Adipocyte (in vitro differentiated cells): Measurements from ENCODE around the gene NUDT3.
A peak's percentile ranks its signal among the peaks of the same experiment; 100 is the strongest.

Source experiments
- DNase-seq: peaks from one replicate; pipeline ENCODE4 v3.0.0-alpha.2; 2015; ENCODE audit warnings: low read depth
- H3K27me3 ChIP-seq: replicated peaks from 2 replicates; pipeline ENCODE4 v1.7.0; 2013; ENCODE audit warnings: mild to moderate bottlenecking, low read length, moderate library complexity; ENCODE audit not compliant: control insufficient read depth, insufficient read depth
- H3K36me3 ChIP-seq: 2 replicates; pipeline ENCODE4 v1.7.0; 2013; ENCODE audit warnings: low read length, mild to moderate bottlenecking, moderate library complexity; ENCODE audit not compliant: control insufficient read depth, insufficient read depth, severe bottlenecking
- H3K4me1 ChIP-seq: 2 replicates; pipeline ENCODE4 v1.7.0; 2013; ENCODE audit warnings: mild to moderate bottlenecking, low read length, moderate library complexity; ENCODE audit not compliant: control insufficient read depth, insufficient read depth
- H3K4me3 ChIP-seq: 2 replicates; pipeline ENCODE4 v1.7.0; 2013; ENCODE audit warnings: mild to moderate bottlenecking, low read length, moderate library complexity
- H3K9ac ChIP-seq: 2 replicates; pipeline ENCODE4 v1.7.0; 2013; ENCODE audit warnings: mild to moderate bottlenecking, low read length, moderate library complexity
- H3K9me3 ChIP-seq: 2 replicates; pipeline ENCODE4 v1.7.0; 2013; ENCODE audit warnings: mild to moderate bottlenecking, low read length, moderate library complexity; ENCODE audit not compliant: control insufficient read depth

NUDT3 gene

GRCh38 chr6:34392497-34393190, at the start of gene NUDT3:
Gene NUDT3, minus strand, starts transcription at chr6:34392669. Its CDS starts 307 bp downstream, at chr6:34392362.
- peak within 1 kb of the TSS; percentile 85 for H3K4me3 ChIP-seq
- H3K36me3 ChIP-seq, result no peaks in the 10 kb centered on the region
- peak; percentile 98 for DNase-seq
- H3K4me1 ChIP-seq, result peaks cover 11% of the 10 kb centered on the region
- peak within 1 kb of the TSS; percentile 93 for H3K9ac ChIP-seq
- H3K27me3 ChIP-seq, result no peaks in the 10 kb centered on the region
- peaks cover 3% of the 10 kb centered on the region for H3K9me3 ChIP-seq

GRCh38 chr6:34441526-34441925, 49.1 kb upstream of the NUDT3 start:
- Histone ChIP-seq H3K9ac (no peak overlapping the region), H3K36me3 (no peaks in the 10 kb centered on the region), H3K4me3 (no peak overlapping the region), H3K9me3 (no peaks in the 10 kb centered on the region), H3K4me1 (no peaks in the 10 kb centered on the region), H3K27me3 (peaks cover 3% of the 10 kb centered on the region)
- DNase-seq, result no peak

- Histone ChIP-seq H3K36me3 (no peaks in the 10 kb centered on the region), H3K27me3 (no peaks in the 10 kb centered on the region), H3K4me1 (no peaks in the 10 kb centered on the region), H3K9ac (no peak overlapping the region), H3K9me3 (no peaks in the 10 kb centered on the region), H3K4me3 (no peak overlapping the region)
- DNase-seq, result no peak
These were observed 47.0 kb upstream of the NUDT3 start for GRCh38 chr6:34439442-34439841.

GRCh38 chr6:34438705-34439104, 46.2 kb upstream of the NUDT3 start:
- Histone ChIP-seq H3K36me3 (no peaks in the 10 kb centered on the region), H3K4me3 (no peak overlapping the region), H3K9ac (no peak overlapping the region), H3K4me1 (no peaks in the 10 kb centered on the region), H3K27me3 (no peaks in the 10 kb centered on the region), H3K9me3 (no peaks in the 10 kb centered on the region)
- DNase-seq, result no peak

GRCh38 chr6:34437644-34437970, 45.1 kb upstream of the NUDT3 start:
- no peaks in the 10 kb centered on the region for H3K9me3 ChIP-seq

GRCh38 chr6:34436803-34437643, 44.6 kb upstream of the NUDT3 start:
- Histone ChIP-seq H3K9ac (no peak overlapping the region), H3K27me3 (peaks cover 6% of the 10 kb centered on the region), H3K36me3 (no peaks in the 10 kb centered on the region), H3K4me3 (no peak overlapping the region), H3K4me1 (no peaks in the 10 kb centered on the region), H3K9me3 (no peaks in the 10 kb centered on the region)
- no peak for DNase-seq

More at GRCh38 chr6:34437644-34437970, 45.1 kb upstream of the NUDT3 start:
- H3K4me3 ChIP-seq, result no peak overlapping the region
- H3K27me3 ChIP-seq, result peaks cover 2% of the 10 kb centered on the region
- DNase-seq, result no peak
- H3K36me3 ChIP-seq, result no peaks in the 10 kb centered on the region
- H3K9ac ChIP-seq, result no peak overlapping the region
- H3K4me1 ChIP-seq, result no peaks in the 10 kb centered on the region

GRCh38 chr6:34435916-34436315, 43.4 kb upstream of the NUDT3 start:
- Histone ChIP-seq H3K9ac (no peak overlapping the region), H3K4me1 (no peaks in the 10 kb centered on the region), H3K27me3 (peaks cover 10% of the 10 kb centered on the region), H3K9me3 (peaks cover 7% of the 10 kb centered on the region), H3K36me3 (no peaks in the 10 kb centered on the region), H3K4me3 (no peak overlapping the region)
- no peak for DNase-seq

- peak; percentile 98 for DNase-seq
- H3K36me3 ChIP-seq, result peaks cover 39% of the 10 kb centered on the region
- H3K27me3 ChIP-seq, result no peaks in the 10 kb centered on the region
- peak within 1 kb of the TSS; percentile 86 for H3K4me3 ChIP-seq
- H3K9ac ChIP-seq, result peak within 1 kb of the TSS; percentile 93
- peaks cover under 1% of the 10 kb centered on the region for H3K9me3 ChIP-seq
- H3K4me1 ChIP-seq, result peaks cover 19% of the 10 kb centered on the region
These were observed 33.3 kb upstream of the NUDT3 start, which contains the start of gene RPS10 for GRCh38 chr6:34425498-34426410. Gene RPS10, minus strand, starts transcription at chr6:34426069. Its CDS starts 848 bp downstream, at chr6:34425221.

- Histone ChIP-seq H3K27me3 (no peaks in the 10 kb centered on the region), H3K9me3 (no peaks in the 10 kb centered on the region), H3K4me3 (peak overlapping the region; percentile 86), H3K4me1 (peaks cover 19% of the 10 kb centered on the region), H3K9ac (peak overlapping the region; percentile 93), H3K36me3 (peaks cover 45% of the 10 kb centered on the region)
- no peak for DNase-seq
These were observed 32.6 kb upstream of the NUDT3 start for GRCh38 chr6:34425132-34425497.

GRCh38 chr6:34424200-34425131, 32.0 kb upstream of the NUDT3 start:
- H3K36me3 ChIP-seq, result peaks cover 51% of the 10 kb centered on the region
- H3K4me1 ChIP-seq, result peaks cover 19% of the 10 kb centered on the region
- no peaks in the 10 kb centered on the region for H3K9me3 ChIP-seq
- H3K27me3 ChIP-seq, result no peaks in the 10 kb centered on the region
- no peak for DNase-seq
- H3K4me3 ChIP-seq, result peak overlapping the region; percentile 86
- H3K9ac ChIP-seq, result peak overlapping the region; percentile 93
